Karpas-422 (cell line): ENCODE data around the gene HS3ST5. TPM values are rescaled to one million over a fixed set of nuclear protein-coding genes. Genes with fewer than 3 reads are reported as not detected.

ENCODE experiments used
- DNase-seq: peaks from one replicate; pipeline ENCODE4 v3.0.0-alpha.2; 2015
- H2AFZ ChIP-seq: fragments of 200-600 bp; sonication (generic); 2 replicates; pipeline ENCODE4 v1.6.1; 2014; ENCODE audit warnings: antibody characterized with exemption, low read length, mixed read lengths
- H3K27ac ChIP-seq: fragments of 200-600 bp; sonication (generic); 2 replicates; pipeline ENCODE4 v1.5.1; 2014; ENCODE audit warnings: mild to moderate bottlenecking, low read length, moderate library complexity
- H3K27me3 ChIP-seq: fragments of 200-600 bp; sonication (generic); 2 replicates; pipeline ENCODE4 v1.6.1; 2014; ENCODE audit warnings: low read length, mixed read lengths
- H3K36me3 ChIP-seq: fragments of 200-600 bp; sonication (generic); 2 replicates; pipeline ENCODE4 v1.6.1; 2014; ENCODE audit warnings: low read length, mixed read lengths; ENCODE audit not compliant: insufficient read depth
- H3K4me1 ChIP-seq: fragments of 200-600 bp; sonication (generic); 2 replicates; pipeline ENCODE4 v1.6.1; 2014; ENCODE audit warnings: mild to moderate bottlenecking, low read length, mixed read lengths
- H3K4me2 ChIP-seq: fragments of 200-600 bp; sonication (generic); 2 replicates; pipeline ENCODE4 v1.6.1; 2014; ENCODE audit warnings: low read length, low read depth, mild to moderate bottlenecking; ENCODE audit not compliant: poor library complexity, severe bottlenecking
- H3K4me3 ChIP-seq: fragments of 200-600 bp; sonication (generic); 2 replicates; pipeline ENCODE4 v1.5.1; 2014; ENCODE audit warnings: mild to moderate bottlenecking, antibody characterized with exemption, low read length, mixed read lengths
- H3K79me2 ChIP-seq: fragments of 200-600 bp; sonication (generic); 2 replicates; pipeline ENCODE4 v1.6.1; 2014; ENCODE audit warnings: mild to moderate bottlenecking, low read length, mixed read lengths
- H3K9ac ChIP-seq: fragments of 200-600 bp; sonication (generic); 2 replicates; pipeline ENCODE4 v1.6.0; 2014; ENCODE audit warnings: low read length
- H3K9me2 ChIP-seq: fragments of 200-600 bp; sonication (generic), shearing (Covaris generic); replicated peaks from 2 replicates; pipeline ENCODE4 v1.6.0; 2014; ENCODE audit warnings: mild to moderate bottlenecking, low read length, moderate library complexity; ENCODE audit not compliant: insufficient read depth
- H3K9me3 ChIP-seq: fragments of 300-700, 200-600 bp; sonication (generic); 2 replicates; pipeline ENCODE4 v1.6.1; 2014; ENCODE audit warnings: low read length, mixed read lengths
- H4K20me1 ChIP-seq: fragments of 200-600 bp; sonication (generic); 2 replicates; pipeline ENCODE4 v1.6.1; 2014; ENCODE audit warnings: mild to moderate bottlenecking, antibody characterized with exemption, low read length, low read depth; ENCODE audit not compliant: insufficient read depth
- total RNA-seq: library from RNA; depleted of rRNA; stranded (reverse); fragments of >200 nt; shearing (Covaris generic); gene quantifications from 2 replicates; pipeline ENCODE4 v1.2.3, GENCODE V29; 2014; ENCODE audit warnings: low replicate concordance

Gene HS3ST5
- total RNA-seq, 1 experiment from 2014 or later, result not detected

DNA sequence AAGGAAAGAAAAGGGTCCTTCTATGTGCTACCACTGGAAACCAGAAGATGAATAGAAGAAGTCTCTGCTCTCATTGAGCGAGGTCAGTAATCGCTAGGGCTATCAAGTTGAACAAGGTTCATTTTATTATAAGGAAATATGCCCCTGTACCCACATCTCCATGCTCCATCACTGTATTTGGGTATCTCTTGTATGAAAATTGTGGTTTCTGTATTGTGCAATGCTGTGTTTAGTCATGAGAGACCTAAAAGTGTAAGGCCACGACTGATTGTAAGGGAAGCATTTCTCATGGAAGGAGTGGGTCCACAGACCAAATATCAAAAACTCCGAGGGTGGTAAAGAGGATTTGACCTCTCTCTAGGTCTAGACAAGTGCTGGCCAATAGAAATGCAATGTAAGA, 3.6 kb upstream of the HS3ST5 start:
- Histone ChIP-seq H2AFZ (no peak overlapping the region), H4K20me1 (no peaks in the 10 kb centered on the region), H3K9ac (no peak overlapping the region), H3K79me2 (no peaks in the 10 kb centered on the region), H3K4me1 (no peaks in the 10 kb centered on the region), H3K36me3 (no peaks in the 10 kb centered on the region), H3K9me3 (no peaks in the 10 kb centered on the region), H3K4me2 (no peak overlapping the region), H3K27me3 (no peaks in the 10 kb centered on the region), H3K27ac (no peak overlapping the region), H3K4me3 (no peak overlapping the region), H3K9me2 (no peaks in the 10 kb centered on the region)
- DNase-seq, result no peak

DNA sequence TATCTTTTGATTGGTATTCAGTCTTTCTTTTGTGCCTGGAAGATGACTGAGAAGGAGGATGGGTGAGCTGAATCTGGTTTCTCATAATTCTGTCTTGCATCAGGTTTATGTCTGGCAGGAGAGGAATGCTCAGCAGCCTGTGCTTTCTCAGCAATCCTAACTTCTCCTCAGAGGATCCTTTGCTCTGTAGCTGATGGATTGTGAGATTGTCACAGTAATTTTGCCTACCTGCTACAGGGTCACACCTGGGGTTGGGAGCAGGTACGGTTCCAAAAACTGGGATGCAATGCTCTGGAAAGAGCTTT, 2.1 kb upstream of the HS3ST5 start:
- Histone ChIP-seq H4K20me1 (no peaks in the 10 kb centered on the region), H3K4me2 (no peak overlapping the region)
- no peak for DNase-seq

DNA sequence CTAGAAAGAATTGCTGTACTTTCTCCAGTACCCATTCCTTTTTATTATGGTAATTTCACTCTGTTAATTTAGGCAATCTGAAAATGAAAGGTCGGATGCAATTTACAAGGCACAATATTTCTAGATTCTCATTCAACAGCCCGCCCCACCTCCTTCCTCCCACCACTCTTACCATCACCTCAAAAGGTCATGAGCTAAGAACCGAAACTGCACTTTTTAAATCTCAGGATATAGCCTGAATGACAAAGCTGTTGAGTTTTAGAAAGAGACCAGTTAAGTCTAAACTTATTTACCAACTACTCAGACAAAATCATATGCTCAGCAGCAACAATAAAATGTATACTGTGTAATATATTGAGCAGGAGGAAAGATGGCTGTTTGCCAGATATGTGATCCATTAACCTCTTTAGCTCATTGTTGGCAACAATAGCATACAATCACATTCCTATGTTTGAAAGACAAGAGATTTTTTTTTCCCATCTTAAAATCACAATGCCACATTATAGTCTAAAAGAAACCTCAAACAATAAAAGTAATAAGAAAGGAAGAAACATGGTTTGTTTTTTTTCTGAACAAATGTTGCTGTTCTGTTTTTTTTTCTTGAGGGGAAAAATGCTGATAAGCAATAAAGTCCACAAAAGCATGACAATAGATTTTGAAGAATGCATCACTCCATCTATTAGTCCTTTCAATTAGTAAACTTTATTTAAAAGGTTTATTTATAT, 1.6 kb upstream of the HS3ST5 start:
- no peak overlapping the region for H3K4me2 ChIP-seq
- no peak overlapping the region for H2AFZ ChIP-seq
- H4K20me1 ChIP-seq, result no peaks in the 10 kb centered on the region
- no peaks in the 10 kb centered on the region for H3K36me3 ChIP-seq
- H3K27me3 ChIP-seq, result no peaks in the 10 kb centered on the region
- H3K27ac ChIP-seq, result no peak overlapping the region
- no peak overlapping the region for H3K4me3 ChIP-seq
- no peaks in the 10 kb centered on the region for H3K9me2 ChIP-seq
- DNase-seq, result no peak
- H3K4me1 ChIP-seq, result no peaks in the 10 kb centered on the region
- H3K9me3 ChIP-seq, result no peaks in the 10 kb centered on the region
- H3K9ac ChIP-seq, result no peak overlapping the region
- H3K79me2 ChIP-seq, result no peaks in the 10 kb centered on the region

More for the DNA sequence above, 2.1 kb upstream of the HS3ST5 start:
- Histone ChIP-seq H3K27ac (no peak overlapping the region), H2AFZ (no peak overlapping the region), H3K4me1 (no peaks in the 10 kb centered on the region), H3K9ac (no peak overlapping the region), H3K79me2 (no peaks in the 10 kb centered on the region), H3K9me2 (no peaks in the 10 kb centered on the region), H3K9me3 (no peaks in the 10 kb centered on the region), H3K27me3 (no peaks in the 10 kb centered on the region), H3K4me3 (no peak overlapping the region), H3K36me3 (no peaks in the 10 kb centered on the region)

DNA sequence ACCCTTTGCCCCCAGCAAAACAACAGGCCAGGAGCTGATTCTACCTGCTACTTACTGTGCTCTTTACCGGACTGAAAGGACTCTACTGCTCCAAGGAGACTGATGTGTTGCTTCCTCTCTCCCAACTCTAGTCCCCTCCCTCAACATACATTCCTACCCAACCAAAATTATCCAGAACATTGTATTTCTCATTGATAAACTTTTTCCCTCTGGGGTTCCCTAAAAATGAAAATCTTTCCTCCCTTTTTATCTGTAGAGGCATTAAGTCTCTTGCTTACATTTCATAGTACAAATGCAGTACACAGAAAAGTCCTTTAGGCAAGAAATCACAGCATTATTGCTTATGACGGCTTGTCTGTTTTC, 940 bp upstream of the HS3ST5 start:
- DNase-seq, result no peak
- Histone ChIP-seq H3K4me3 (no peak overlapping the region), H3K9me2 (no peaks in the 10 kb centered on the region), H3K79me2 (no peaks in the 10 kb centered on the region), H3K4me1 (no peaks in the 10 kb centered on the region), H3K9ac (no peak overlapping the region), H3K9me3 (no peaks in the 10 kb centered on the region), H4K20me1 (no peaks in the 10 kb centered on the region), H3K27me3 (no peaks in the 10 kb centered on the region), H3K27ac (no peak overlapping the region), H3K4me2 (no peak overlapping the region), H3K36me3 (no peaks in the 10 kb centered on the region), H2AFZ (no peak overlapping the region)

DNA sequence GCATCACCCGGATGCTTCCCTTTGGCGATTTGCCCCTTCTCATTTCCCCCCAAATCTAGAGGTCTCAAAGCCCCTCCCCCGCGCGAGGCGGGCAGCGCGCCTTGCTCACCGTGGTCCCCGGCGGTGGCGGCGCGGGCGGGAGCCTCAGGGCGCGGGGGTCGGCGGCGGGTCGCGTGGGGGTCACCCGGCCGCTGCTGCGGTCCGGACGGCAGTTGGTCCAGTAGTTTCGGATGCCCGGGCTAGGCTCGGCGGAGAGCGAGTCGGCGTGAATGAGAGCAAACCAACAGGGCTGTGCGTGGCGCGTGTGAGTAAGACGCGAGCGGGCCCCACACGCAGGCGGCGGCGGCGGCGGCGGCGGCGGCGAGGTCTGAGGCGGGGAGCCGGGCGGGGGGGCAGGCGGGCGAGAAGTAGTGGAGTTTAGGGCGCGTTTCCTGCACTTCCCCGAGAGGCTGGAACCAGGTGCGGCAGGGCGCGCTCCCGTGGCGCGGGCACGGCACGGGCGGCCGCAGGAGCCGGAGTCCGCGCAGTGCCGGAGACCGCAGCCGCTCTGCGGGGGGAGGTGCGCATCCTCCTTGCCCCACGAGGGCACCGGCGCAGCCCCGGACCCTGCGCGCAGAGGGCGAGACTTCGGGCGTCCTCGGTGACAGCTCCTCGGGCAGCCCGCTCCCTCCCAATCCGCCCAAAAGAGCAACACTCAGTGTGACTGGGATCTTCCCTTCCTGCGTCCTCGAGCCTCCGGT, 567 bp downstream of the HS3ST5 start:
- H3K4me1 ChIP-seq, result no peaks in the 10 kb centered on the region
- H3K36me3 ChIP-seq, result no peaks in the 10 kb centered on the region
- H3K79me2 ChIP-seq, result no peaks in the 10 kb centered on the region
- no peaks in the 10 kb centered on the region for H3K9me3 ChIP-seq
- no peaks in the 10 kb centered on the region for H4K20me1 ChIP-seq
- no peaks in the 10 kb centered on the region for H3K9me2 ChIP-seq
- no peak overlapping the region for H2AFZ ChIP-seq
- no peak overlapping the region for H3K4me3 ChIP-seq
- no peak overlapping the region for H3K27ac ChIP-seq
- no peak overlapping the region for H3K4me2 ChIP-seq
- no peaks in the 10 kb centered on the region for H3K27me3 ChIP-seq
- H3K9ac ChIP-seq, result no peak overlapping the region
- no peak for DNase-seq

DNA sequence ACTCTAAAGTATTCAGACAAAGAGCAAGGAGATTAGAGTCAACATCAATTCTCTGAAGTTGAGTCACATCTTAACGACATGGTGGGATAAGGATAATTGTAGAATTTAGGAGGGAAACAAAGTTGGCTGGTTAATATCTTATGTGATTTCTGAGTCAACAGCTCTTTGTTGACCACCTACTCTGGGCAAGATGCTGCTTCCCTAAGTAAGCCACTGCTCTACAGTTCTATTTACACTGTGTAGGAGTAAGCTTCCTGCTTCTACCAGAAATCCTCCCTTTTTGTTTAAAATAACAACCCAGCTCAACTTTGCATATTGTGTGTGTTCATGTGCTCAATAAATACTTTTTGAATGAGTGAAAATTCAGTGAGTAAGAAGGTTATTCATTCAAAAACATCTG, 3.1 kb downstream of the HS3ST5 start:
- no peaks in the 10 kb centered on the region for H3K9me3 ChIP-seq
- H3K4me3 ChIP-seq, result no peak overlapping the region
- DNase-seq, result no peak
- no peaks in the 10 kb centered on the region for H3K9me2 ChIP-seq
- no peaks in the 10 kb centered on the region for H4K20me1 ChIP-seq
- no peaks in the 10 kb centered on the region for H3K4me1 ChIP-seq
- no peaks in the 10 kb centered on the region for H3K79me2 ChIP-seq
- no peak overlapping the region for H3K27ac ChIP-seq
- H2AFZ ChIP-seq, result no peak overlapping the region
- no peak overlapping the region for H3K9ac ChIP-seq
- H3K4me2 ChIP-seq, result no peak overlapping the region
- no peaks in the 10 kb centered on the region for H3K27me3 ChIP-seq
- no peaks in the 10 kb centered on the region for H3K36me3 ChIP-seq

DNA sequence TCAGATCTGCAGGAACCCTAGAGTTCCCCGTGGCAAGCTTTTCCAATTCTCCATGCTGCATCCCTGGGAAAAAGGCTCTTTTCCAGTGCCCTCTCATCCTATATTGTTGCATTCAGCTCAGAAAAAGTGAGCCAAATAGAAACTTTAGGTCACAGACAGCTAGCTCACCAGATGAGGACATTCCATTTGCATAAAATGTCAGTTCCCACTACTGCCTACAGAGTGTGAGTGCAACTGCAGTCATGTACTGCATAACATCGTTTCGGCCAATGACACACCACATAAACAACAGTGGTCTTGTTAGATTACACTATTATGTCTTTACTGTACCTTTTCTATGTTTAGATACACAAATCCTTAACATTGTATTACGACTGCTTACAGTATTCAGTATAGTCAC, 8.6 kb downstream of the HS3ST5 start:
- H3K4me2 ChIP-seq, result no peak overlapping the region
- no peaks in the 10 kb centered on the region for H4K20me1 ChIP-seq
- H3K4me1 ChIP-seq, result no peaks in the 10 kb centered on the region
- DNase-seq, result no peak
- no peak overlapping the region for H3K27ac ChIP-seq
- no peak overlapping the region for H3K4me3 ChIP-seq
- no peaks in the 10 kb centered on the region for H3K9me3 ChIP-seq
- no peak overlapping the region for H3K9ac ChIP-seq
- H3K27me3 ChIP-seq, result no peaks in the 10 kb centered on the region
- no peaks in the 10 kb centered on the region for H3K9me2 ChIP-seq
- no peak overlapping the region for H2AFZ ChIP-seq
- no peaks in the 10 kb centered on the region for H3K36me3 ChIP-seq
- no peaks in the 10 kb centered on the region for H3K79me2 ChIP-seq

DNA sequence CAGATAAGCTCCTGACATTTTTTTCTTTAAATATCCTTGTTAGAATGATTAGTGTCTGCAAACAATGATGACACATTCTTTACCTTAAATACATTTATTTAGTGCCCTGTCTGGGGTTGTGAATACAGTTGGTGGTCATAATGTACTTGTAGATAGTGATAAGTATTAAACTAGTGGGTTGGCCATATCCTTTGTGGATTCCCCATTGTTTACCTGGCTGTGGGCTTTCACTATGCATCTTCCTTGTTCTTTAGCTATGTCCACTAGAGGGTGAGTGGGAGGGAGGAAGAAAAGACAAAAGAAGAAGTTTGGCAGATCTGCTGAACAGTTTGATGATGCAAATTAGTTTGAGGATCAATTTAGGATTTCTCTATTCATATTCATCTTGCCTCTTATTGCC, 15.7 kb downstream of the HS3ST5 start:
- no peak overlapping the region for H3K4me2 ChIP-seq
- no peak for DNase-seq
- no peaks in the 10 kb centered on the region for H3K4me1 ChIP-seq
- H3K27ac ChIP-seq, result no peak overlapping the region
- H3K36me3 ChIP-seq, result no peaks in the 10 kb centered on the region
- no peak overlapping the region for H2AFZ ChIP-seq
- no peaks in the 10 kb centered on the region for H3K79me2 ChIP-seq
- no peak overlapping the region for H3K4me3 ChIP-seq
- H3K9me3 ChIP-seq, result no peaks in the 10 kb centered on the region
- no peaks in the 10 kb centered on the region for H3K9me2 ChIP-seq
- H3K9ac ChIP-seq, result no peak overlapping the region
- H4K20me1 ChIP-seq, result no peaks in the 10 kb centered on the region
- no peaks in the 10 kb centered on the region for H3K27me3 ChIP-seq
